DMS53 (cell line): ENCODE results near the gene KCTD10.

Source experiments
- DNase-seq: peaks from one replicate; lab custom pipeline; 2025; lab: John Stamatoyannopoulos, UW

The KCTD10 gene

GRCh38 chr12:109477185-109477962, at the start of gene KCTD10, which contains the start of gene UBE3B:
KCTD10 (minus strand) TSS chr12:109477300; CDS start chr12:109477262, 38 bp downstream.
UBE3B (plus strand) TSS chr12:109477634; CDS start chr12:109483552, 5,918 bp downstream.
- DNase-seq: peak; percentile 98

GRCh38 chr12:109525279-109525585, 48.1 kb upstream of the KCTD10 start:
- no peak for DNase-seq

GRCh38 chr12:109524466-109525278, 47.6 kb upstream of the KCTD10 start:
- DNase-seq: no peak

- DNase-seq: no peak
Measured at GRCh38 chr12:109523504-109523903, 46.4 kb upstream of the KCTD10 start.

- no peak for DNase-seq
Measured at GRCh38 chr12:109523071-109523470, 46.0 kb upstream of the KCTD10 start.

DNA sequence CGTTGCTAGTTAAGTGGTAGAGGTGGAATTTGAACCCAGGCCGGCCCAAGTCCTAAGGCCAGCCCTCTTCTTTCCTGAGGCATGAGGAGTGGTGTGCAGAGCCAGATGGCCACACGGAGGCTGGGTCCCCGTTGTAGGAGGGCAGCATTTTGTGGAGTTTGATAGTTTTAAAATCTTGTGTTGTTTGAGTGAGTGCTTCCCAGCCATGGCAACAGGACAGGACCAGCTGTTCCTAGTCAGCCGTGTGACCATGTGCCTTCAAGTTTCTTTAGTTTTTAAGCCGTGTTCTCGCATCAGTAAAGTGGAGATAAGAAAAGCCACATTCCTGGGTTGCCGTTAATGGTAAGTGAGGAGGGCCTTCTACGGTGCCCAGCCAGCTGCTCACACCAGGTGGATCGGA, 44.7 kb upstream of the KCTD10 start:
- DNase-seq: no peak

GRCh38 chr12:109519787-109520186, 42.7 kb upstream of the KCTD10 start:
- DNase-seq: no peak

- DNase-seq: peak; percentile 91
Measured at GRCh38 chr12:109518820-109519665, 41.9 kb upstream of the KCTD10 start.

- DNase-seq: peak; percentile 99
Measured at GRCh38 chr12:109517619-109518018, 40.5 kb upstream of the KCTD10 start.

GRCh38 chr12:109513977-109514376, 36.9 kb upstream of the KCTD10 start:
- peak; percentile 97 for DNase-seq

DNA sequence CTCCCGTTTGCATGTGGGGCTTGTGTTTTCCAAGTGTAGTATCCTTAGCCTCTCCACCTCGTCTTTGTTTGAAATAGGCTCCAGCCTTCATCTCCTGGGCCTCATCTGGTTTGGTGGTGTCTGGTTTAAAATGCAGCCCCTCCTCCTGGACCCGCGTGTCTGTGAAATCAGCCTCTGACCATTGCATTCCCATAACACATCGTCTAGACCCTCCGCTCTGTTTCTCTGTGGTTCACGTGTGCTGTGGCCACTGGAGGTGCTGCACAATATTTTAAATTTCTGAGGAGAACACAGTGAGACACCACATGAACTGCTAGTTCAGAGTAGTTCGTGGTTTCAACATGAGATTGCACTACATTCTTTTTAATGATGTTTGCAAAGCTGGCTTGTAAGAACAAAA, 36.0 kb upstream of the KCTD10 start:
- DNase-seq: peak; percentile 26

GRCh38 chr12:109512608-109513007, 35.5 kb upstream of the KCTD10 start:
- DNase-seq: no peak

GRCh38 chr12:109510196-109510595, 33.1 kb upstream of the KCTD10 start:
- DNase-seq: no peak

GRCh38 chr12:109504068-109504467, 27.0 kb upstream of the KCTD10 start:
- no peak for DNase-seq

- DNase-seq: no peak
Measured at GRCh38 chr12:109503611-109504010, 26.5 kb upstream of the KCTD10 start.

- no peak for DNase-seq
Measured at GRCh38 chr12:109502332-109502731, 25.2 kb upstream of the KCTD10 start.

DNA sequence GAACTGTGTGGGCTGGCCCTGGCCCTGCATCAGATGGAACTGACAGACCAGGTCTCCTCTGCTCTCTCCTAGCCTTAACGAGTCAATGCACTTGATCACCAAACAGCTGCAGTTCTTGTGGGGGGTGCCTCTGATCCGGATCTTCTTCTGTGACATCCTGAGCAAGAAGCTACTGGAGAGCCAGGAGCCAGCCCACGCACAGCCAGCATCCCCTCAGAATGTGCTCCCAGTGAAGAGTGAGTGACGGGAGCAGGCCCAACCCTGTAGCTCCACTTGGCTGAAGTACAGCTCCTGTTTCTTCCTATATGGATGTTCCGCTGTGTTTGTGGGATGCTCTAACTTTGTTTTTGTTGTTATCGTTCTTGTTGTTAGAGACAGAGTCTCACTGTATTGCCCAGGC, 24.2 kb upstream of the KCTD10 start:
- DNase-seq: no peak

GRCh38 chr12:109500406-109501185, 23.5 kb upstream of the KCTD10 start:
- DNase-seq: no peak

GRCh38 chr12:109497675-109498074, 20.6 kb upstream of the KCTD10 start:
- DNase-seq: no peak

DNA sequence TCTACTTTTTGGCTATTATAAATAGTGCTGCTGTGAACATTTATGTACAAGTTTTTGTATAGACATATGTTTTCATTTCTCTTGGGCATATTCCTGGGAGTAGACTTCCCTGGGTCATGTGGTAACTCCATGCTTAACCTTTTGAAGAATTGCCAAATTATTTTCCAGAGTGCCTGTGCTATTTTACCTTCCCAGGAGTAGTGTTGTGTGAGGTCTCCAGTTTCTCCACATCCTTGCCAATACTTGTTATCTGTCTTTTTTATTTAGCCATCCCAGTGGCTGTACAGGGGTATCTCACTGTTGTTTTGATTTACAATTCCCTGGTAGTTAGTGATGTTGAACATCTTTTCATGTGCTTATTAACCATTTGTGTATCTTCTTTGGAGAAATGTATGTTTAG, 19.2 kb upstream of the KCTD10 start:
- DNase-seq: no peak

DNA sequence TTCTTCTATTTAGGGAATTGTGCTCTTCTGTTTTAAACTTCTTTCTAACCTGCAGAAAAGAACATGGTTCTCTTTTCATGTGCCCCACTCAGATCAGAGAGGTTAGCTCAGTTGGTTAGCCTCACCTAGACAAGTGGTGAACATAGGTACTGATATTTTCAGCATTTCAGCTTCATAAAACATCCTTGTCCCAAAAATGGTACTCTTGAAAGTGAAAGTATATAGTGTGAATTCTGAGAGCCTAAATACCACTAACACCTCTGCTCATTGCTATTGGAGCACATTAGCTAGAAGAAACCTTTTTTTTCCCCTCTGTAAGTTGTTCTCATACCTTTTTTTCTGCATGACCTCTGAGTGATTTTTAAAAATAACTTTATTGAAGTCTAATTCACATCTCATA, 17.9 kb upstream of the KCTD10 start:
- DNase-seq: no peak
